NCI-H2107 (cell line): ENCODE measurements around the gene HDAC10.

ENCODE experiments used
- DNase-seq: peaks from one replicate; lab custom pipeline; 2025; lab: John Stamatoyannopoulos, UW

Gene HDAC10

GRCh38 chr22:50200461-50201190, 50.4 kb downstream of the HDAC10 start, which contains the start of gene SELENOO:
Gene SELENOO (plus strand): TSS chr22:50201011. CDS start chr22:50201037, 26 bp downstream.
- peak; percentile 35 for DNase-seq

GRCh38 chr22:50199829-50200460, 51.1 kb downstream of the HDAC10 start:
- no peak for DNase-seq

GRCh38 chr22:50199251-50199721, 51.8 kb downstream of the HDAC10 start:
- DNase-seq: no peak

- DNase-seq: no peak
Observed at GRCh38 chr22:50198624-50199017, 52.4 kb downstream of the HDAC10 start.

GRCh38 chr22:50197856-50198623, 53.0 kb downstream of the HDAC10 start:
- no peak for DNase-seq

- no peak for DNase-seq
Observed at GRCh38 chr22:50197000-50197800, 53.9 kb downstream of the HDAC10 start.

- no peak for DNase-seq
Observed at GRCh38 chr22:50196256-50196655, 54.8 kb downstream of the HDAC10 start.
